ENCODE data around the gene KRT1.

- no peak for TF ChIP-seq POLR2A (IDR thresholded peaks at IDR 0.05; ENCODE audit: low read length)
- TF ChIP-seq GATA1 (IDR thresholded peaks at IDR 0.05; ENCODE audit: low read depth, low read length), result no peak
These were observed 35.2 kb upstream of the KRT1 start for GRCh38 chr12:52715416-52715815.

Data from erythroblast (primary cell).